ENCODE data around the gene ESRRB. TPM values are rescaled to one million over a fixed set of nuclear protein-coding genes. Genes with fewer than 3 reads are reported as not detected.

The ESRRB gene
- total RNA-seq, 1 donor from 2014 or later: 0.74 TPM

GRCh38 chr14:76430017-76430416 is 54.1 kb downstream of the ESRRB start:
- Histone ChIP-seq H3K36me3 (no peaks in the 10 kb centered on the region), H3K4me1 (no peaks in the 10 kb centered on the region), H3K9me3 (no peaks in the 10 kb centered on the region), H3K27me3 (no peaks in the 10 kb centered on the region), H3K27ac (no peak overlapping the region), H3K4me3 (no peak overlapping the region)
- DNase-seq (ENCODE audit: extremely low spot score in 2 of 2): no peak
- no peak for TF ChIP-seq POLR2AphosphoS5 (IDR thresholded peaks at IDR 0.05; ENCODE audit: insufficient read depth in 1 of 2, low read depth in 1 of 2)
- no peak for TF ChIP-seq CTCF (IDR thresholded peaks at IDR 0.05)
- no peak for TF ChIP-seq POLR2A (IDR thresholded peaks at IDR 0.05)
- intact Hi-C loops (cut with DNase I): no loop called here

GRCh38 chr14:76430475-76430980 is 54.6 kb downstream of the ESRRB start:
- Histone ChIP-seq H3K27ac (no peak overlapping the region), H3K36me3 (no peaks in the 10 kb centered on the region), H3K4me3 (no peak overlapping the region), H3K9me3 (no peaks in the 10 kb centered on the region), H3K27me3 (no peaks in the 10 kb centered on the region), H3K4me1 (no peaks in the 10 kb centered on the region)
- DNase-seq (ENCODE audit: extremely low spot score in 2 of 2): no peak
- intact Hi-C loops (cut with DNase I): no loop called here
- TF ChIP-seq POLR2AphosphoS5 (IDR thresholded peaks at IDR 0.05; ENCODE audit: insufficient read depth in 1 of 2, low read depth in 1 of 2) (no peak), CTCF (IDR thresholded peaks at IDR 0.05) (no peak)

GRCh38 chr14:76431538-76431937 is 55.6 kb downstream of the ESRRB start:
- DNase-seq (ENCODE audit: extremely low spot score in 2 of 2): no peak
- Histone ChIP-seq H3K4me3 (no peak overlapping the region), H3K4me1 (no peaks in the 10 kb centered on the region), H3K27ac (no peak overlapping the region), H3K27me3 (no peaks in the 10 kb centered on the region), H3K9me3 (no peaks in the 10 kb centered on the region), H3K36me3 (no peaks in the 10 kb centered on the region)
- no peak for TF ChIP-seq POLR2A (IDR thresholded peaks at IDR 0.05)
- TF ChIP-seq POLR2AphosphoS5 (IDR thresholded peaks at IDR 0.05; ENCODE audit: insufficient read depth in 1 of 2, low read depth in 1 of 2): no peak
- no peak for TF ChIP-seq CTCF (IDR thresholded peaks at IDR 0.05)
- intact Hi-C loops (cut with DNase I): no loop called here

GRCh38 chr14:76432827-76433752 is 57.2 kb downstream of the ESRRB start:
- H3K9me3 ChIP-seq: no peaks in the 10 kb centered on the region
- H3K4me3 ChIP-seq: no peak overlapping the region
- H3K4me1 ChIP-seq: no peaks in the 10 kb centered on the region
- TF ChIP-seq POLR2A (IDR thresholded peaks at IDR 0.05) (no peak), CTCF (IDR thresholded peaks at IDR 0.05) (no peak), POLR2AphosphoS5 (IDR thresholded peaks at IDR 0.05; ENCODE audit: insufficient read depth in 1 of 2, low read depth in 1 of 2) (no peak)
- H3K36me3 ChIP-seq: no peaks in the 10 kb centered on the region
- intact Hi-C loops (cut with DNase I): no loop called here
- no peak overlapping the region for H3K27ac ChIP-seq
- no peak for DNase-seq (ENCODE audit: extremely low spot score in 2 of 2)
- no peaks in the 10 kb centered on the region for H3K27me3 ChIP-seq

- H3K4me3 ChIP-seq: no peak overlapping the region
- no peaks in the 10 kb centered on the region for H3K9me3 ChIP-seq
- H3K27ac ChIP-seq: no peak overlapping the region
- TF ChIP-seq CTCF (IDR thresholded peaks at IDR 0.05): no peak
- no peak for TF ChIP-seq POLR2AphosphoS5 (IDR thresholded peaks at IDR 0.05; ENCODE audit: insufficient read depth in 1 of 2, low read depth in 1 of 2)
- TF ChIP-seq POLR2A (IDR thresholded peaks at IDR 0.05): no peak
- H3K27me3 ChIP-seq: no peaks in the 10 kb centered on the region
- DNase-seq (ENCODE audit: extremely low spot score in 2 of 2): no peak
- intact Hi-C loops (cut with DNase I): no loop called here
- no peaks in the 10 kb centered on the region for H3K36me3 ChIP-seq
- H3K4me1 ChIP-seq: no peaks in the 10 kb centered on the region
Observed at GRCh38 chr14:76434220-76434619, 58.3 kb downstream of the ESRRB start.

Measured in vagina (tissue), 2 donors.